ENCODE data around the gene HSD17B2. TPM values are rescaled to one million over a fixed set of nuclear protein-coding genes. Genes with fewer than 3 reads are reported as not detected.

The HSD17B2 gene
- total RNA-seq, 1 donor from 2014 or later = not detected

Other genes with a start within 250 kb of the HSD17B2 start
- 0.22 TPM for gene SDR42E1, start 23.8 kb upstream of the HSD17B2 start, total RNA-seq
- gene MPHOSPH6, start 135.0 kb downstream of the HSD17B2 start, total RNA-seq = 10.2 TPM

Data from cardiac septum (tissue), 1 donor.